Choroid plexus epithelial cell (primary cell): ENCODE data around the gene C11orf71.

Experiments used
- DNase-seq: peaks from one replicate; pipeline ENCODE4 v3.0.0-alpha.2; 2010; ENCODE audit warnings: low read depth
- H3K4me3 ChIP-seq: 2 replicates; pipeline ENCODE4 v1.5.1; 2011; ENCODE audit warnings: low read depth, mild to moderate bottlenecking, control low read depth, low read length, moderate library complexity
- TF ChIP-seq, protein P1 (sequence below): conservative IDR thresholded peaks from 2 replicates; pipeline ENCODE4 v1.5.1; 2011; ENCODE audit warnings: low read depth, mild to moderate bottlenecking, control low read depth, inconsistent platforms, low read length, moderate library complexity

Gene C11orf71

DNA sequence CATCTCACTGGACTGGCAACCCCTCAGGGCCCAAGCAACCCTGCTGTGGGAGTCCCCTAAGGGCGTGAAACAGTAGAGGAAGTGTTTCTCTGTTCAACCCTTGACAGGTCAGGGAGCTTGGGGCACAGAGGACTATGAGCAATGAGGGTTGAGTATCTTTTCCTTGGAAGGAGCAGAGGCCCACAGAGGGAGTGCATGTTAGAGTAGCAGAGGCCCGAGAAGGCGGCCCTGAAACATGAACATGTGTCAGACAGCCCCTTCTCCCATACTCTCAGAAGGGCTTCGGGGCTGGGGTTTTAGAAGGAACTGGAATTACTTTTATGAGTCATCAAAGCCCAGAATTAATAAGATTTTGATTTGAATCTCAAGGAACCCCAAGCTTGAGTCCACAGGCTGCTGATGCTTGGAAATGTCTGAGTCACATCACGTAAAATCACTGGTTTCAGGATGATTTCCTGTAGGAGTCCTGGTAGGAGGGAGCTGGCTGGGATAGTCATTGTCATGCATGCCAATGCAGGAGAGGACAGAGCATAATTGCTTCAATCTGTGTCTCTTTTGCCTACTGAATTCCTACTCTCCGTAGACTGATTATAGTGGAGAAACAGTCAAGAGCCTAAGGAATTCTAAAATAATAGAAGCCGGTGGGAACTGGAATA, 22.6 kb downstream of the C11orf71 start:
- DNase-seq, result no peak
- no peak overlapping the region for H3K4me3 ChIP-seq
- TF ChIP-seq, protein P1, sequence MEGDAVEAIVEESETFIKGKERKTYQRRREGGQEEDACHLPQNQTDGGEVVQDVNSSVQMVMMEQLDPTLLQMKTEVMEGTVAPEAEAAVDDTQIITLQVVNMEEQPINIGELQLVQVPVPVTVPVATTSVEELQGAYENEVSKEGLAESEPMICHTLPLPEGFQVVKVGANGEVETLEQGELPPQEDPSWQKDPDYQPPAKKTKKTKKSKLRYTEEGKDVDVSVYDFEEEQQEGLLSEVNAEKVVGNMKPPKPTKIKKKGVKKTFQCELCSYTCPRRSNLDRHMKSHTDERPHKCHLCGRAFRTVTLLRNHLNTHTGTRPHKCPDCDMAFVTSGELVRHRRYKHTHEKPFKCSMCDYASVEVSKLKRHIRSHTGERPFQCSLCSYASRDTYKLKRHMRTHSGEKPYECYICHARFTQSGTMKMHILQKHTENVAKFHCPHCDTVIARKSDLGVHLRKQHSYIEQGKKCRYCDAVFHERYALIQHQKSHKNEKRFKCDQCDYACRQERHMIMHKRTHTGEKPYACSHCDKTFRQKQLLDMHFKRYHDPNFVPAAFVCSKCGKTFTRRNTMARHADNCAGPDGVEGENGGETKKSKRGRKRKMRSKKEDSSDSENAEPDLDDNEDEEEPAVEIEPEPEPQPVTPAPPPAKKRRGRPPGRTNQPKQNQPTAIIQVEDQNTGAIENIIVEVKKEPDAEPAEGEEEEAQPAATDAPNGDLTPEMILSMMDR, result no peak

DNA sequence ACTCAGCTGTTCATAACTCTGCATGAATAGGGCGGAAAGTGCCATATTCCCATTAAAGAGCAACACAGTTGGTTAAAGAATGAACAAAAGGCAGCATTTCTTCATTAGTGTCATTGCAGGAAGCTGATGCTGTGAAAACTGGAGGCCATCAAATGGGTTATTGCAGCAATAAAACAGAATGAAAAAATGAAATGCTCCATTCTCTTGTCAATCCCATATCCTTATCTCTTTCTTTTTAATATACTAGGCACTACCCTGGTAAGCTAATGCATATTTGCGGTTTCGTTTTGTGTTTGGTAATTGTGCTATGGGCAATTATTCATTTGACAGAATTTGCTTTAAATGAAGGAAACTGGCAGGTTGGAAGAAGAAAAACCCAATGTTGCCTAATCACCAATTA, 25.3 kb downstream of the C11orf71 start:
- H3K4me3 ChIP-seq, result no peak overlapping the region
- TF ChIP-seq, protein P1, result no peak
- no peak for DNase-seq

DNA sequence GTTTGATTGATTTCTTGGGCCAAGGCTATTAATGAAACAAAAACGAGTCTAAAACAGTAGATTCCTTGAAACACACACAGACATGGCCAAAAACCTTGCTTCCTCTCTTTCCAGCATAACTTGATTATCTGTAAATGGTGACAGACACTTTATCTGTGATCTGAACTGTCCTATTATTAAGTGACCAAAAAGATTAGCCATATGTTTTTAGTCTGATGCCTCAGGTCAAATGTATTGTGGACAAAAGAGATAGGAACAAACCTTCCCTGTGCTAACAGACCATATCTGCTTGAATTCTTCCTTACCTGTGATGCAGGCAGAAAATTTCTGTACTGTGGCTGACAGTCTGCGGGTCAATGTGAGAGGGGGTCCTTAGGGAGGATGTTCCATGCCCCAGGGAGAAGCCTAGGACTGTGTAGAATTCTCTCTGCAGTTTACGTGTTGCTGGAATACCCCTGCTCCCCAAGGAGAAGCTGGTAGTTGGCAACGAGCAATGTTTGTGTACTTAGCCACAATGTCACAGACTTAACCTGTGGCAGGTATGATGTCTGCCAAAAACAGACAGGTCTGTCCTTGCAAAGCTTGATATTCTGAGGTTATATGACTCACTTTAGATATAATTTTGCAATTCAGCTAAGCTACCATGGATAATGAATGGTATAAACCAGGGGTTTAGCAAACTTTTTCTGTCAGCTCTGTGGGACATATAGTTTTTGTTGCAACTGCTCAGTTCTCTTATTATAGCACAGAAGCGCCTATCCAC, 31.2 kb downstream of the C11orf71 start:
- DNase-seq, result no peak
- TF ChIP-seq, protein P1, result no peak
- H3K4me3 ChIP-seq, result no peak overlapping the region

DNA sequence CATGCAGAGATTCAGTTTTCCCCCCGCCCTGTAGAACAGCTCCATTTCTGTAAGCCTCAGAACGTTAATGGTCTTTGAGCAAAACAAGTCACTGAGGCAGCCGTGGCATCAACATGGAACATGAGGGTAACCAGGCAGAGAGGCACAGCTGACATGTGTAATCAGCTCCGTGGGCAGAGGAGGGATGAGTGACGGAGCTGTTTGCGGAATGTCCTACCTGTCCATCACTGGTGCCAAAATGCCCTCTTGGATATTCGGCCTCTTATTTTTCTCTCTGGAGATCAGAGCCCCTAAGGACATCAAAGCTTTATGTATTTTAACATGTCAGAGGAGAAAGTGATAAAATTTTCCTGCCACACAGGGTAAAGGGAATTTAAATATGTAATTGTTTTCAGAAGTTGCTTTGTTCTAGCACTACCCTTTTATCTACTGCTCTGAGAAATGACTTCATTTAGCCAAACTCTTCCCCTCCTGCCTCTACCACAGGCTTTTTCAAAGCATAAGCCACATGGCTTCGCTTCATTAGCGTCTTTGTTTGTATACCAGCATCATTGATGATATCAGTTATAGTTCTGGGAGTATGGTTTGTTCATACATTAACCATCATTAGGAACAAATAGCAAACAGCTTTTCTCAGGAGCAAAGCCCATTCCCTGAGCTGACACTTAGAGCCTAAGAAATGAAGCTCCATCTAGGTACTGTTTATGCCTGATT, 32.9 kb downstream of the C11orf71 start:
- H3K4me3 ChIP-seq, result no peak overlapping the region
- TF ChIP-seq, protein P1, result no peak
- no peak for DNase-seq

DNA sequence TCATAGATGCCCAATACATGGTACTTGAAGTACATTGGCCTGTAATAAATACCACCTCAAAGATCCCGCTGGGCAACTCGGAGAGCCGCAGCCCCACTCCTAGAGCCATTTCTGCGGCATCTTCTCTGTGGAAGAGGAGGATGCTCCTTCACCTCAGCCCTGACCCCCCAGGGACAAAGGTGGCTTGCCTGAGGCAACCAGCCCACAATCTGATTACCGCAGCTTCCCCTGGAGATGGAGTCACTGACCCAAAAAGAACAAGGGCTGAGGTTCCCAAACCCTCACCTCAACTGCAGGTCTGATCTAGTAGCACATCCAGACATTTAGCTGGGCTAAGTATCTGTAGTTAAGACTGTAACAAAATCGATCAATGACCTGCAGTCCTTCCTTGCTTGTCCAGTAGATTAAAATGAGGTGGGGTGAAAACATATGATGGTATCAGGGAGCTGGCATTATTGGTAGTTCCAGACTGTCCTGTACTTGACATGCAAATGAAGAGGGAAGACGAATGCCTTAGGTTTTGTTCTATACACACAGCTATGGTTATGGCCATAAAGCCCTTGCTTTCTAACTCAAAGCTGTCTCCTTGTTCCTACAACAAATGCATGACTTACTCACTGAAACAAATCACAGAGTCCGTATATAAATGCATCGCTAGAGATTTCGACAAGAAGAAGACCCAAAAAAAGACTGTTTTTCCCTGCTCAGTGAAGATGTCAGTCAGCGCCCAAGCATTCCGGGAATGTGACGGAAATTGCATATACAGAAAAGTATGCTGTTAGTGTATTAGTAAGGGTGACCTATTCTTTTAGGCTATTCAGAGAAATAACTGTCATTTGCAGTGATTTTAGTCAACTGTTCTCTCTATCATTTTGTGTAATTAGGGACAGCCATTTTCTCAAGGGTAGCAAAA, 33.7 kb downstream of the C11orf71 start:
- no peak overlapping the region for H3K4me3 ChIP-seq
- peak; percentile 83 for DNase-seq
- TF ChIP-seq, protein P1, result no peak

DNA sequence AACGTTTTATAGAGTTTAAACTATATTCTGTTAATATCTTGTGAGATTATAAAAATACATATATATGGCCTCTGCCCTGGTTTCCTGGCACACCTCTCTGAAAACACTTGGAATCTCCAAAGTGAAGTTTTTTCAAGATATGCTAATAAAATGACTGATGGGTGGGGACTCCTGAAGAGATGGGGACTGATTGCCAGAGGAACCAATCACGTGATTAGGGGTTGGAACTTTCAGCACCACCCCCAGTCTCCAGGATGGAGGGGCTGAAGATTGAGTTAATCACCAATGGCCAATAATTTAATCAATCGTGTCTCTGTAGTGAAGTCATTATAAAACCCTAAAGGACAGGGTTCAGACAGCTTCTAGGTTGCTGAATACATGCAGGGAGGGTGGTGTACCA, 37.4 kb downstream of the C11orf71 start:
- DNase-seq, result no peak
- no peak overlapping the region for H3K4me3 ChIP-seq
- TF ChIP-seq, protein P1, result no peak
